Measurements from ENCODE around the gene HSPA12A.

- no peak for TF ChIP-seq CTCF (IDR thresholded peaks at IDR 0.05)
- TF ChIP-seq POLR2A (IDR thresholded peaks at IDR 0.05), result no peak
- no peak for TF ChIP-seq POLR2AphosphoS5 (IDR thresholded peaks at IDR 0.05)
- TF ChIP-seq EP300 (IDR thresholded peaks at IDR 0.05), result no peak
Measured at GRCh38 chr10:116633216-116633600, 109.2 kb downstream of the HSPA12A start.
